Ishikawa (cell line): ENCODE results near the gene CAMK2D.

Experiments
- CREB1 ChIP-seq: IDR thresholded peaks from 2 replicates; pipeline ENCODE4 v1.6.1; 2012; ENCODE audit warnings: low read depth
- EGR1 ChIP-seq: IDR thresholded peaks from 2 replicates; pipeline ENCODE4 v1.6.1; 2012
- EP300 ChIP-seq: IDR thresholded peaks from 2 replicates; pipeline ENCODE4 v1.6.1; 2012; ENCODE audit warnings: borderline replicate concordance
- NFIC ChIP-seq: IDR thresholded peaks from 2 replicates; pipeline ENCODE4 v1.6.1; 2012
- REST ChIP-seq: IDR thresholded peaks from 2 replicates; pipeline ENCODE4 v1.6.1; 2012; ENCODE audit warnings: low read depth, mild to moderate bottlenecking
- TAF1 ChIP-seq: IDR thresholded peaks from 2 replicates; pipeline ENCODE4 v1.6.1; 2012; ENCODE audit warnings: low read depth, mild to moderate bottlenecking
- TCF12 ChIP-seq: IDR thresholded peaks from 2 replicates; pipeline ENCODE4 v1.6.1; 2012; ENCODE audit warnings: low read depth
- TEAD4 ChIP-seq: IDR thresholded peaks from 2 replicates; pipeline ENCODE4 v1.6.1; 2012

- TF ChIP-seq CREB1 (no peak), TEAD4 (no peak), TCF12 (no peak), EP300 (no peak), REST (no peak), TAF1 (no peak), EGR1 (no peak), NFIC (no peak)
Observed at GRCh38 chr4:113750734-113751133, 10.8 kb downstream of the CAMK2D start.
